A673 (cell line): ENCODE results near the gene KCNK16. TPM values are rescaled to one million over a fixed set of nuclear protein-coding genes. Genes with fewer than 3 reads are reported as not detected.

Experiments
- Bru-seq: library from RNA; stranded (reverse); fragments of 400-500 nt; gene quantifications from one replicate; lab custom pipeline; 2021; lab: Mats Ljungman, UMichigan
- BruChase-seq, 2 experiments: library from RNA; stranded (reverse); fragments of 400-500 nt; gene quantifications; one replicate each; lab custom pipeline; 2021; lab: Mats Ljungman, UMichigan
- BruUV-seq: library from RNA; stranded (reverse); fragments of 400-500 nt; replicated peaks from 2 replicates; lab custom pipeline; 2021; lab: Mats Ljungman, UMichigan
- CTCF ChIA-PET: fragments of 300-600 bp; sonication (Branson Sonifier 250); formaldehyde crosslinking; loops from one replicate; lab custom pipeline; 2022; ENCODE audit warnings: antibody characterized with exemption; lab: Charles Lee
- POLR2A ChIA-PET: fragments of 300-600 bp; sonication (Branson Sonifier 250); formaldehyde crosslinking; loops from one replicate; lab custom pipeline; 2022; ENCODE audit warnings: antibody characterized with exemption; ENCODE audit not compliant: low non-redundant PET; lab: Charles Lee
- DNase-seq: peaks from one replicate; pipeline ENCODE4 v3.0.0-alpha.2; 2015; ENCODE audit warnings: low spot score
- H3K27ac ChIP-seq: fragments of 200-600 bp; sonication (generic); 2 replicates; pipeline ENCODE4 v1.5.1; 2016; ENCODE audit warnings: mixed run types, low read depth, mild to moderate bottlenecking, mixed read lengths, antibody characterized with exemption, low read length; ENCODE audit not compliant: poor library complexity, severe bottlenecking
- H3K27me3 ChIP-seq: fragments of 200-600 bp; sonication (generic); replicated peaks from 2 replicates; pipeline ENCODE4 v1.6.1; 2017; ENCODE audit warnings: mixed run types, low read depth, mild to moderate bottlenecking, mixed read lengths, antibody characterized with exemption, low read length; ENCODE audit not compliant: insufficient read depth, poor library complexity
- H3K36me3 ChIP-seq: fragments of 200-600 bp; sonication (generic); 2 replicates; pipeline ENCODE4 v1.6.1; 2016; ENCODE audit warnings: mixed run types, mild to moderate bottlenecking, mixed read lengths, antibody characterized with exemption, low read length; ENCODE audit not compliant: insufficient read depth, poor library complexity, severe bottlenecking
- H3K4me1 ChIP-seq: fragments of 200-600 bp; sonication (generic); 2 replicates; pipeline ENCODE4 v1.6.1; 2017; ENCODE audit warnings: mixed run types, mild to moderate bottlenecking, mixed read lengths, antibody characterized with exemption, low read length; ENCODE audit not compliant: insufficient read depth, poor library complexity, severe bottlenecking
- H3K4me3 ChIP-seq: fragments of 200-600 bp; sonication (generic); 2 replicates; pipeline ENCODE4 v1.5.1; 2016; ENCODE audit warnings: low read depth, mixed run types, mild to moderate bottlenecking, mixed read lengths, low read length; ENCODE audit not compliant: poor library complexity, severe bottlenecking
- H3K9me3 ChIP-seq: fragments of 200-600 bp; sonication (generic); 2 replicates; pipeline ENCODE4 v1.6.1; 2016; ENCODE audit warnings: mixed run types, low read depth, mild to moderate bottlenecking, mixed read lengths, antibody characterized with exemption, low read length; ENCODE audit not compliant: poor library complexity, severe bottlenecking
- EZH2 ChIP-seq: fragments of 200-600 bp; sonication (generic); IDR thresholded peaks from 2 replicates; pipeline ENCODE4 v1.6.1; 2017; ENCODE audit warnings: borderline replicate concordance, low read depth, mild to moderate bottlenecking, mixed read lengths, antibody characterized with exemption, low read length; ENCODE audit not compliant: poor library complexity, severe bottlenecking
- intact Hi-C: fragments of 100-400 bp; cut with micrococcal nuclease; formaldehyde crosslinking; loops from one replicate; pipeline ENCODE4 v1.10.0; 2022; ENCODE audit not compliant: unreplicated experiment
- long read RNA-seq: library from polyadenylated mRNA; stranded (forward); transcript quantifications from one replicate; pipeline ENCODE4 v2.0.0, GENCODE V29; 2022
- total RNA-seq: library from RNA; stranded (reverse); gene quantifications from 2 replicates; pipeline ENCODE4 v1.2.3, GENCODE V29; 2021
- TF ChIP-seq, protein P1 (sequence below): fragments of 300-800, 200-600 bp; sonication (generic); conservative IDR thresholded peaks from 2 replicates; pipeline ENCODE4 v1.5.1; 2017; ENCODE audit warnings: low read depth, mild to moderate bottlenecking, antibody characterized with exemption, low read length, moderate library complexity, mixed read lengths

KCNK16 gene
- total RNA-seq (not detected in 2 replicates), Bru-seq, nascent RNA (not detected), BruChase-seq, experiment 1, labeled RNA remaining after a 2-hour chase (not detected), BruChase-seq, experiment 2, labeled RNA remaining after a 6-hour chase (not detected)
- long read RNA-seq = 0 reads

GRCh38 chr6:39322306-39322850 is at the start of gene KCNK16:
Gene KCNK16, minus strand, starts transcription at chr6:39322702. Its CDS starts 162 bp downstream, at chr6:39322540.
- DNase-seq = no peak
- H3K4me3 ChIP-seq = no peak within 1 kb of the TSS
- H3K27me3 ChIP-seq = peaks cover 31% of the 10 kb centered on the region
- no peaks in the 10 kb centered on the region for H3K4me1 ChIP-seq
- BruUV-seq = no TSS peak
- POLR2A ChIA-PET = no interaction called here
- H3K9me3 ChIP-seq = no peaks in the 10 kb centered on the region
- intact Hi-C loops = no loop called here
- H3K36me3 ChIP-seq = no peaks in the 10 kb centered on the region
- CTCF ChIA-PET = no interaction called here
- TF ChIP-seq, protein P1, sequence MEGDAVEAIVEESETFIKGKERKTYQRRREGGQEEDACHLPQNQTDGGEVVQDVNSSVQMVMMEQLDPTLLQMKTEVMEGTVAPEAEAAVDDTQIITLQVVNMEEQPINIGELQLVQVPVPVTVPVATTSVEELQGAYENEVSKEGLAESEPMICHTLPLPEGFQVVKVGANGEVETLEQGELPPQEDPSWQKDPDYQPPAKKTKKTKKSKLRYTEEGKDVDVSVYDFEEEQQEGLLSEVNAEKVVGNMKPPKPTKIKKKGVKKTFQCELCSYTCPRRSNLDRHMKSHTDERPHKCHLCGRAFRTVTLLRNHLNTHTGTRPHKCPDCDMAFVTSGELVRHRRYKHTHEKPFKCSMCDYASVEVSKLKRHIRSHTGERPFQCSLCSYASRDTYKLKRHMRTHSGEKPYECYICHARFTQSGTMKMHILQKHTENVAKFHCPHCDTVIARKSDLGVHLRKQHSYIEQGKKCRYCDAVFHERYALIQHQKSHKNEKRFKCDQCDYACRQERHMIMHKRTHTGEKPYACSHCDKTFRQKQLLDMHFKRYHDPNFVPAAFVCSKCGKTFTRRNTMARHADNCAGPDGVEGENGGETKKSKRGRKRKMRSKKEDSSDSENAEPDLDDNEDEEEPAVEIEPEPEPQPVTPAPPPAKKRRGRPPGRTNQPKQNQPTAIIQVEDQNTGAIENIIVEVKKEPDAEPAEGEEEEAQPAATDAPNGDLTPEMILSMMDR = no peak
- no peak for TF ChIP-seq EZH2
- no peak within 1 kb of the TSS for H3K27ac ChIP-seq

- POLR2A ChIA-PET = no interaction called here
These were observed 47.9 kb upstream of the KCNK16 start for GRCh38 chr6:39370390-39370789.

GRCh38 chr6:39369987-39370386 is 47.5 kb upstream of the KCNK16 start:
- TF ChIP-seq, protein P1 = peak; percentile 37; the same call in 1 of the 2 replicates
- TF ChIP-seq EZH2 = no peak
- intact Hi-C loops = loop anchor here (10.0 kb wide), 1 partner anchor 1695 kb away; no protein-coding TSS in a partner anchor
- H3K4me1 ChIP-seq = peaks cover 19% of the 10 kb centered on the region
- no peak overlapping the region for H3K4me3 ChIP-seq
- no peaks in the 10 kb centered on the region for H3K36me3 ChIP-seq
- H3K27me3 ChIP-seq = no peaks in the 10 kb centered on the region
- no peak overlapping the region for H3K27ac ChIP-seq
- H3K9me3 ChIP-seq = no peaks in the 10 kb centered on the region
- POLR2A ChIA-PET = no interaction called here
- BruUV-seq = no TSS peak
- CTCF ChIA-PET = no interaction called here
- DNase-seq = no peak

More at GRCh38 chr6:39370390-39370789, 47.9 kb upstream of the KCNK16 start:
- Histone ChIP-seq H3K27me3 (no peaks in the 10 kb centered on the region), H3K9me3 (no peaks in the 10 kb centered on the region), H3K4me1 (peaks cover 19% of the 10 kb centered on the region), H3K36me3 (no peaks in the 10 kb centered on the region), H3K27ac (no peak overlapping the region), H3K4me3 (no peak overlapping the region)
- no TSS peak for BruUV-seq
- TF ChIP-seq EZH2 = no peak
- TF ChIP-seq, protein P1 = no peak
- CTCF ChIA-PET = no interaction called here
- no peak for DNase-seq
- intact Hi-C loops = no loop called here
